ENCODE measurements around the gene COLQ.

COLQ gene

DNA sequence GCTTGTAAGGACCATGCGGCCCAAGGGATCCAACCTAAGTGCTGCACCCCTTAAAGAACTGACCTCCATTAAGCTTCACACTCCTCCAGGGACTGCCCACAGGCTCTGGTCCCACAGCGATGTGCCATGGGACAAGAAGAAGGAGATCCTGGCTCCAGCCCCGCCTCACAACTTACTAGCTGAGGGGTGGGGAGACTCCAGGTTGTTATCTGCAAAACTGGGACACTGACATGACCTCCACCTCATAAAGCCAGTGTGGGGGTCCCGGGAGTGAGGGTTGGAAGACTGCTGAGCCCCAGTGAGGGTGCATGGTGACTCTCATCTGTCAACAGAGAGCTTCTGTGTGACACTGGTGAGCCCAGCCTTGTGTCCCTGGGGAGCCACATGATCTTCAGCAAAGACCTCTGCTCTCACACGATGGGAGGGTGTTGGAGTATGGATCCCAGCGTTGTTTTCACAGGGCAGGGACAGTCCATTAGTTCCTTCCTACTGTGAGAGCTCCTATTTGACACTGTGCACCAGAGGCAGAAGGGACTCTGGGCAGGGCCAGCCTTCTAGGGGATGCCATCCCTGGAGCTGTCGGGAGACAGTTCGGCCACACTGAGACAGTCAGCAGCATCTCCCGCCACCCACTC lies 67.4 kb downstream of the COLQ start:
- H3K4me3 ChIP-seq (ENCODE audit: control insufficient read depth, low read depth, low read length) = no peak overlapping the region
- DNase-seq (ENCODE audit: low read depth) = no peak
- no peak for TF ChIP-seq CTCF (conservative IDR thresholded peaks at IDR 0.05; ENCODE audit: control insufficient read depth, insufficient read depth, low read depth, low read length)

GRCh38 chr3:15453501-15453900 lies 68.0 kb downstream of the COLQ start:
- DNase-seq (ENCODE audit: low read depth) = no peak
- TF ChIP-seq CTCF (conservative IDR thresholded peaks at IDR 0.05; ENCODE audit: control insufficient read depth, insufficient read depth, low read depth, low read length) = no peak
- H3K4me3 ChIP-seq (ENCODE audit: control insufficient read depth, low read depth, low read length) = no peak overlapping the region

DNA sequence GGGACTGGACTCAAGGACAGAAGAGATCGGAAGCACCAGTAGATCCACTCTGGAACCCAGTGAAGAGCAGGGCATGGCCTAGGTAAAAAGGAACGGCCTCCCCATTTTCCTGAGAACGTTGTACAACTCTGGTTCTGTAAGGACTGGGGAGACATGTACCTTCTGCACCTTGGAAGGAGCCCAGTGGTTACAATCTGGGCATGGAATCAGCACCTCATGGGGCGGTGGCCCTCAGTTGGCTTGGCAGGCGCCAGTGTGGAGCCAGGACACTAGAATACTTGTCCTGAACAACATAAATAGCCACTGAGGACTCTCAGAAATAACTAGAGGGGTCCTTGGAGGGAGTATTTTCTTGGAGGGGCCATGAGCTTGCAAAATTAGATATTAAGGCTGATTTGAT lies 68.5 kb downstream of the COLQ start:
- DNase-seq (ENCODE audit: low read depth) = no peak
- no peak overlapping the region for H3K4me3 ChIP-seq (ENCODE audit: control insufficient read depth, low read depth, low read length)
- no peak for TF ChIP-seq CTCF (conservative IDR thresholded peaks at IDR 0.05; ENCODE audit: control insufficient read depth, insufficient read depth, low read depth, low read length)

DNA sequence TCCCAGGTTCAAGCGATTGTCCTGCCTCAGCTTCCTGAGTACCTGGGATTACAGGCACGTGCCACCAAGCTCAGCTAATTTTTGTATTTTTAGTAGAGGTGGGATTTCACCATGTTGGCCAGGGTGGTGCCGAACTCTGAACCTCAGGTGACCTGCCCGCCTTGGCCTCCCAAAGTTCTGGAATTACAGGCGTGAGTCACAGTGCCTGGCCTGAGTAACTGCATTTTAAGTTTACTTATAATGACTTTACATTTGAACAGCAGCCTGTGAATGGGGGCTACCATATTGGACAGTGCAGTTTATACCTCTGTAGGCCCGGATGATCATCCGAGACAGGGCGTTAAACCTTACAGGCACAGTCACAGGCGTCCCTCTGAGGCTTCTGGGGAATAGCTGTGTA lies 69.3 kb downstream of the COLQ start:
- no peak for TF ChIP-seq CTCF (conservative IDR thresholded peaks at IDR 0.05; ENCODE audit: control insufficient read depth, insufficient read depth, low read depth, low read length)
- no peak for DNase-seq (ENCODE audit: low read depth)

GRCh38 chr3:15451216-15452113 lies 70.0 kb downstream of the COLQ start:
- no peak for DNase-seq (ENCODE audit: low read depth)
- H3K4me3 ChIP-seq (ENCODE audit: control insufficient read depth, low read depth, low read length) = no peak overlapping the region
- TF ChIP-seq CTCF (conservative IDR thresholded peaks at IDR 0.05; ENCODE audit: control insufficient read depth, insufficient read depth, low read depth, low read length) = no peak

More for the DNA sequence above, 69.3 kb downstream of the COLQ start:
- H3K4me3 ChIP-seq (ENCODE audit: control insufficient read depth, low read depth, low read length) = no peak overlapping the region

DNA sequence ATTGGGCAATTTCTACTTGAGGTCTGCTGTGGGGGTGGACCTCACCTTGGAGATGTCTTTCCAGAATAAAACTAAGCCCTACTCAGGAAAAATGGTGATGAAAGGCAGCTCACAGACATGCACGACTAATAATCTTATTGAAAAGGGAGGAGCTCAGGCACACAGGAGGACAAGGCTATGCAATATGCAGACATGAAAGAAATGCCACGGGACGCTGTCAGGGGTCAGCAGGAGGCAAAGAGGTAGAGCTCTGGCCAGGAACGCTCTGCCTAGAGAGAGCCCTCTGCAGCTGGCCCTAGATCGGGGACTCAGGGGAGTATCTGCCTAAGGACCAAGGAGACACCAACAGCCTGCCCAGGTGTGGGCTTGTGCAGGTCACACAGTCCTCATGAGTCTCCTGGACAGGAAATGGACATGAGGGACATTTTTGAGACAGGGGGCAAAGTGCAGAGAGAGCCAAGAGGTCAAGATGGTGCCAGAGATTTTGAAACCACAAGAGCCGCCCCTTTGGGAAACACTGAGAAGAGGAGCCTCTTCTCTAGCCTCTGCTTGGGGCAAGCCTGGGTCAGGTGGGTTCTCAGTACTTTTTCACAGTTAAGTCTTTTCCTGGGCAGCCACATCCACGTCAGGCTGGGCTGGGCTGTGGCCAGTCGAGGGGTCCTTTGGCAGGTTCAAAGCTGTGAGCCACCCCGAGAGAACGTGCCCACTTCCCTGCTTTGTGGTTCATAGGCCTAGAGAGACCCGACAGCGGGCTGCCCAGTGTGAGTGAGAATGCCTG lies 70.9 kb downstream of the COLQ start:
- TF ChIP-seq CTCF (conservative IDR thresholded peaks at IDR 0.05; ENCODE audit: control insufficient read depth, insufficient read depth, low read depth, low read length) = no peak
- no peak for DNase-seq (ENCODE audit: low read depth)
- no peak overlapping the region for H3K4me3 ChIP-seq (ENCODE audit: control insufficient read depth, low read depth, low read length)
